Fibroblast of peridontal ligament (primary cell): ENCODE results near the gene SNX25.
"Not testable (repeated sequence)": the region's sequence is repeated elsewhere in the genome, so short reads cannot be mapped to it uniquely, and the experiment has no call there.

Experiments
- DNase-seq: peaks from one replicate; pipeline ENCODE4 v3.0.0-alpha.2; 2010; ENCODE audit errors: extremely low read depth

SNX25 gene

GRCh38 chr4:185229021-185229818 lies 19.8 kb downstream of the SNX25 start:
- DNase-seq = no peak

DNA sequence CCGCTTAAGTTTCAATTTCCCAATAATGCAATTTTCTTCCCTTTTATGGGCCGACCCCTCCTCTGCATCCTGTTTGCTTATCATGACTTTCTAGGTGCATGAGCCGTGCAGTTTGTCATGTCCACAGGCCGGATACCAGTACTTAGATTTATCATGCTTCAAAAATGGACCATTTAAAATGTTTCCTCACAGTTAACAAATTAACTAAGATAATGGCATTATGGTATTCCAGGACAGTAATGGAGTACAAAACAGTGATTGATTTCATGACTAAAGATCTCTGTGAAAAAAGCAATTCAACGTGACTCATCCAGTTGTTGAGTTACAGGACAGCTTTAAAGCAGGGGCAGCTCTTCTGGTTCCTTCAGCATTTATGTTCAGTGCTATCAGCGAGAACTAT lies 23.0 kb downstream of the SNX25 start:
- DNase-seq = peak; percentile 54

DNA sequence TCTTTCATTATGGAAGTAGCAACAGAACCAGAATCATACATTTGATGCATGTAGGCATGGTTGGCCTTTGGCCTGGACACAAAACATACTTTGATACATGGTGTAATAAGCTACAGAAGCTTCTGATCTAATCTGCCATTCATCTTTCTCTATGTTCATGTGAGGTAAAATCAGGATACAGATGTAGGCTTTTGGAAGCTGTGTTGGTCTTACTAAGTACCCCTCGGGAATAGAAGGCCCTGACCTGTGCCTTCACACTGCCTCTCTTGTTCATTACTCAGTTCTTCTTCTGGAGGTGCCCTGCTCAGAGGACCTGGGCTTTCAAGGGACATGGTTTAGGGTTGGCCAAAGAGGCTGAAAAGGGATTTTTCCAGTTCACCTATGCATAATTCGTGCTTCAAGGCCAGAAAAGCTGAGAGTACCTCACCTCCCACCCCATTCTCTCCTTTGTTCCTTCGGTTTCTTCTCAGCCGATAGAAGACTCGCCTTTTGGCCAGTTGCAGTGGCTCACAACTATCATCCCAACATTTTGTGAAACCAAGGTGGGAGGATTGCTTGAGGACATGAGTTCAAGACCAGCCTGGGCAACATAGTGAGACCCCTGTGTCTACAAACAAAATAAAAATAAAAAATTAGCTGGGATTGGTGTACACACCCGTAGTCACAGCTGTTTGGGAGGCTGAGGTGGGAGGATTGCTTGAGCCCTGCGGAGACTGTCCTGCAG lies 25.9 kb downstream of the SNX25 start:
- no peak for DNase-seq

DNA sequence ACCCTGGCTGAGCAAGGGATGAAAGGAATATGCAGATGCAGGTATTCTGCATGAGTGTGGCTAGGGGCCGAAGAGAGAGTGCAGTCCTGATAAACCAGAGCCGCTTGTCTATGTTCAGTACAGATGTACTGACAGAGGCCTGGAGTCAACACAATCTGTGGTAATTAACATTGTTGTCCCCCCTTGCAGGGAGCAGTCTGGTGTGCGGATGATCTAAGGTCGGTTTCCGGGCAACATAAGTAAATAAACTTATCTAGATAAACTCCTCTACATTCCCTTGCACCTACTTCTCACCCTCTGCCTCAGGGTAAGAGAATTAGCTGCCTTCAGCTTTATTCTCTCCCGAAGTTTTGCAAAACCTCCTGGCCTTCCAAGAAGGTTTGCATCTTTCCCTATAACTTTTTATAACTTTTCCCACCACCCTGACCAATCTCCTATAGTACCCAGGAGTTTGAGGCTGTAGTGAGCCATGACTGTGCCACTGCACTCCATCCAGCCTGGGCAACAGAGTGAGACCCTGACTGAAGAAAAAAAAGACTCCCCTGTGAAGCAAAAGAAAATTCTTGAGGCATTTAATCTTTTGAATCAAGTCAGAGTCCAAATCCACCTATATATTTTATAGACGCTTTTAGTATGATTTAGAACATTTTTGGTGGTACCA lies 26.6 kb downstream of the SNX25 start:
- no peak for DNase-seq

DNA sequence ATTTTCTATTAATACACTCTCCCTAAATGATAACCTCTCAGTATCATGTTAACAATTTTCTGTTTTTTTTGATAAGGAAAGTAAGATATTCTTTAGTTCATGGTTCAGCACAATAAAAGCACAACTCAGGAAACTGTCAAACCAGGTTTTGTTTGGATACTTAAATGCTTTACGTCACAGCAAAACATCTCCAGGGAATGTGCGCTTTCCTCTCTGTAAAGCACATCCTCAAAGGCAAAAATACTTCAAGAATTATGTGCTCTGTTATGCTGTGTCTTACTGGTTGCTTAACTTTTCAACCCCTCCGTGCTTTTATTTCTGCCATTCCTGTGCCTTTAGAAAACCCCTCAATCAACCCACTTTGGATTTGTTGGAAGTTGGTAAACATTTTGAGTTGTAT lies 27.8 kb downstream of the SNX25 start:
- DNase-seq = peak; percentile 75

GRCh38 chr4:185238215-185238681 lies 28.9 kb downstream of the SNX25 start:
- DNase-seq = peak; percentile 93

GRCh38 chr4:185238750-185239149 lies 29.4 kb downstream of the SNX25 start:
- no peak for DNase-seq

- not testable (repeated sequence) for DNase-seq
Observed at GRCh38 chr4:185240486-185240885, 31.1 kb downstream of the SNX25 start.

- no peak for DNase-seq
Observed at GRCh38 chr4:185242749-185243533, 33.5 kb downstream of the SNX25 start.

- no peak for DNase-seq
Observed at GRCh38 chr4:185243879-185244278, 34.5 kb downstream of the SNX25 start.

DNA sequence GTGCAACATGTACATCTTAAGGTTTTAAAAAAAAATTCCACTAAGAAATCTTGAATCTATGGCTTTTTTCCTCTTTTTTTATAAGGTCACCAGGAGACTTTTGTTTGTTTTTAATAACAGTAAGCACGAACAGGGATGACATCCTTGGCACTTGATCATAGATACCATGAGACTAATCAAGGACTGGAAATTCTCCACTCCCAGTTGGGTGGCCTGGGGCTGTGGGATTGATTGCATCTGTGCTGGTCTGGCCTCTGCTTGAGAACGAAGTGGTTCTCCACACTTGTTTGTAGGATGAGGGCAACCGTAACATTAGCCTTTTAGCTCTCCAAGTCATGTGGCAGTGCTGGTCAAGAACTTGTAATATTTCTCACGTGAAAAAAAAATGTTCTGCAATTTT lies 35.4 kb downstream of the SNX25 start:
- peak; percentile 60 for DNase-seq

- no peak for DNase-seq
Observed at GRCh38 chr4:185246453-185246852, 37.1 kb downstream of the SNX25 start.

DNA sequence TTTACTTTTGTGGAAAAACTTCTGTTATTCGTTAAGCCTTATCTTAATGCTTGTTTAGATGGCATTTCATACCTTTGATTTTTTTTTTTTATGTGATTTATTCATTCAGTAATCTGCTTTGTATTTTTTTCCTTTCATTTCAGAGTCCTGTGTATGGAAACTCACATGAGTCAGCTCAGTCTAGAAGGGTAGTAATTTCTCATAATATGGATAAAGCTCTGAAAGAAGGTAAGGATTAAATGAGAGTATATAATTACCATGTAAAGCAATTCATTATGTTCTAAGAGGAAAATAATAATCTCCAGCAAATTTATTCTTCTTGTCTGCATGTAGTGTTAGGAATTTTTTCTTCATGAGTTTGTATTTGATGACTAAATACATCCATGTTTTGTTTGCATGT lies 37.8 kb downstream of the SNX25 start:
- DNase-seq = no peak

DNA sequence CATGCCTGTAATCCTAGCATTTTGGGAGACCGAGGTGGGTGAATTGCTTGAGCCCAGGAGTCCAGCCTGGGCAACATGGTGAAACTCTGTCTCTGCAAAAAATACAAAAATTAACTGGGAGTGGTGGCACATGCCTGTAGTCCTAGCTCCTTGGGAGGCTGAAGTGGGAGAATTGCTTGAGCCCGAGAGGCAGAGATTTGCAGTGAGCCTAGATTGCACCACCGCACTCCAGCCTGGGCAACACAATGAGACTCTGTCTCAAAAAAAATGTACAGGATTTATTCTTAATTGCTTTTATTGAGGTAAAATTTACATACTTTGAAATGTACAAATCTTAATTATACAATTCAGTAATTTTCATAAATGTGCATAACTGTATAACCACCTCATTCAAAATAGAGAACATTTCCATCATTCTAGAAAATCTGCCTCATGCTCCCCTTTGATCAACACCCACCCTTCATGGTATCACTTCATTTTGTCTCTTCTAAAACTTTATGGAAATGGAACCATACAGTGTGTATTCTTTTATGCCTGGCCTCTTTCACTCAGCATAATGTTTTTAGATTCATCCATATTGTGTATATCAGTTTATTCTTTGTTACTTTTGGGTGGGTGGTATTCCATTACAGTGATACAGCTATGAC lies 39.1 kb downstream of the SNX25 start:
- DNase-seq = no peak

DNA sequence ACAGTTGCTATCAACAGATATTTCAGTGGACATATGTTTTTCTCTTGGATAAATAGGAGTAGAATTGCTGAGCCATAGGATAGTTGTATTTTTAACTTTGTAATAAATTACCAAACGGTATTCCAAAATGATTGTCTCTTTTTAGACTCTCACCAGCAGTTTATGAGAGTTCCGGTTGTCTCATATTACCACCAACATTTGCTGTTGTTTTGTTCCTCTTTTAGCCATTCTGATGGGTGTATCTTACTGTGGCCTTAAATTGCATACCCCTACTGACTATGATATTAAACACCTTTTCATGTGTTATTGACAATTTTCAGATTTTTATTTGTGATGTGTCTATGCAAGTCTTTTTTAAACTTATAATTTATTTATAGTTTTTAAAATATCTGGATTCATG lies 39.7 kb downstream of the SNX25 start:
- DNase-seq = no peak

- no peak for DNase-seq
Observed at GRCh38 chr4:185254434-185254833, 45.0 kb downstream of the SNX25 start.

- no peak for DNase-seq
Observed at GRCh38 chr4:185255868-185256267, 46.5 kb downstream of the SNX25 start.

DNA sequence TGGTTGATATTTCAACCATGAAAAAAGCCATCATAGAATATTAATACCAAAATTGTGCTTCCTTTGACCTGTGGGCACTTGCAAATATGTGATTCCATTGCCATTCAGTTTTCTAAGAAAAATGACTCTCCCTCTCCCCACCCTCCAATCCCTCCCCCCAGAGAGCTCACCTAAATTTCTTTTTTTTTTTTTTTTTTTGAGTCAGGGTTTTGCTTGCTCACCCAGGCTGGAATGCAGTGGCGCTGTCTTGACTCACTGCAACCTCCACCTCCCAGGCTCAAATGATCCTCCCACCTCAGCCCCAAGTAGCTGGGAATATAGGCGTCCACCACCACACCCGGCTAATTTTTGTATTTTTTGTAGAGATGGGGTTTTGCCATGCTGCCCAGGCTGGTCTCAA lies 47.0 kb downstream of the SNX25 start:
- DNase-seq = no peak

DNA sequence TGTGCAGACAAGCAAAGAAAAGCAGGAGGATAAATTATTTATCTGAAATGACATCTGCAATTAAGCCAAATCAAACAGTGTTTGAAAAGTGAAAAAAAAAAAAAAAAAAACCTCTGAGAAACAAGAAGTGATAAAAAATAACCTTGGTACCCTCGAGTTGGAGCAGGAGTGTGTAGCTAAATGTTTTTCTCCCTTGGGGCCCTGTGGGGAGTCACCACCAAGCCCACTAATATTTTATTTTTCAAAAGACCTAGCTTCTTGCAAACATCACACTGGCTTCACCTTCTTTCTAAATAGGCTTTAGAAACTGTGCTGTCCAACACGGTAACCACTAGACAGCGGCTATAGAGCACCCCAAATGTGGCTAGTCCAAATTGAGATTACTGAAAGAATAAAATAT lies 47.7 kb downstream of the SNX25 start:
- no peak for DNase-seq

GRCh38 chr4:185257694-185258093 lies 48.3 kb downstream of the SNX25 start:
- no peak for DNase-seq

GRCh38 chr4:185258741-185259140 lies 49.3 kb downstream of the SNX25 start:
- peak; percentile 87 for DNase-seq
